Kidney (tissue), 14 donors: ENCODE measurements around the gene COL21A1. TPM values are rescaled to one million over a fixed set of nuclear protein-coding genes. Genes with fewer than 3 reads are reported as not detected.

Experiments used
- DNase-seq, 5 donors: peaks; one replicate each; pipeline ENCODE4 v3.0.0-alpha.2; 2013 to 2020
- FAIRE-seq: peaks from 2 replicates; lab custom pipeline; 2012; peaks lifted over from hg19 to GRCh38; lab: Jason Lieb, UNC
- H3K27ac ChIP-seq, 2 donors: one replicate each; pipeline ENCODE4 v1.7.0; 2013; ENCODE audit warnings: low read depth in 2 of 2, low read length in 2 of 2, inconsistent platforms in 1 of 2
- H3K27me3 ChIP-seq: one replicate; pipeline ENCODE4 v1.7.1; 2013; ENCODE audit warnings: low read length, inconsistent platforms; ENCODE audit not compliant: control insufficient read depth, insufficient read depth
- H3K36me3 ChIP-seq, 3 donors: one replicate each; pipeline versions ENCODE4 v1.7.0 to v1.7.1; 2013; ENCODE audit warnings: low read length in 3 of 3, control low read depth in 1 of 3, inconsistent platforms in 1 of 3; ENCODE audit not compliant: insufficient read depth in 3 of 3, control insufficient read depth in 2 of 3
- H3K4me1 ChIP-seq, 3 donors: one replicate each; pipeline versions ENCODE4 v1.7.0 to v1.7.1; 2013; ENCODE audit warnings: low read length in 3 of 3, inconsistent platforms in 1 of 3, low read depth in 1 of 3; ENCODE audit not compliant: control insufficient read depth in 2 of 3, insufficient read depth in 2 of 3
- H3K4me3 ChIP-seq, 3 donors: one replicate each; pipeline versions ENCODE4 v1.7.0 to v1.8.1; 2013; ENCODE audit warnings: low read length in 3 of 3, control low read depth in 1 of 3, inconsistent platforms in 1 of 3
- H3K9ac ChIP-seq, 3 donors: one replicate each; pipeline versions ENCODE4 v1.7.0 to v1.7.1; 2013; ENCODE audit warnings: low read length in 3 of 3, control low read depth in 1 of 3, inconsistent platforms in 1 of 3
- H3K9me3 ChIP-seq, 3 donors: one replicate each; pipeline versions ENCODE4 v1.7.0 to v1.7.1; 2013; ENCODE audit warnings: low read length in 3 of 3, control low read depth in 1 of 3, inconsistent platforms in 1 of 3; ENCODE audit not compliant: control insufficient read depth in 2 of 3, insufficient read depth in 1 of 3
- intact Hi-C: fragments of 100-400 bp; cut with DNase I; formaldehyde crosslinking; loops from one replicate; pipeline ENCODE4 v1.11.1; 2022
- polyA plus RNA-seq: library from polyadenylated mRNA; stranded (reverse); fragments of 350-450 nt; fragmentation: Illumina TruSeq; extraction: RNeasy Lipid Tissue Mini Kit (QIAGEN cat#74804); gene quantifications from one replicate; pipeline ENCODE4 v1.2.3, GENCODE V29; 2014; ENCODE audit warnings: low read depth, low replicate concordance; ENCODE audit not compliant: insufficient read depth
- total RNA-seq: library from RNA; stranded (reverse); fragmentation: NEBNext Ultra II Directional; extraction: Animal tissue kit (Norgen Biotek cat#: 25700); gene quantifications from one replicate; pipeline ENCODE4 v1.2.1, GENCODE V29; 2021
- TF ChIP-seq, protein P1 (sequence below): IDR thresholded peaks from 3 replicates; pipeline ENCODE4 v1.5.1; 2012; ENCODE audit warnings: mild to moderate bottlenecking, moderate library complexity, borderline replicate concordance; ENCODE audit not compliant: insufficient read depth; ENCODE audit errors: extremely low read depth
- donor health status: control.
- donor health status: control.
- donor health status: control.
- donor health status: control.
- donor health status: control.
- donor health status: DM: yes; HTN: yes; CAD: no.
- donor health status: Normal renal cell carcinoma (clear cell type).

COL21A1 gene
- total and polyA plus RNA-seq, 2 donors from 2014 or later: 1.6 to 3.1 TPM

DNA sequence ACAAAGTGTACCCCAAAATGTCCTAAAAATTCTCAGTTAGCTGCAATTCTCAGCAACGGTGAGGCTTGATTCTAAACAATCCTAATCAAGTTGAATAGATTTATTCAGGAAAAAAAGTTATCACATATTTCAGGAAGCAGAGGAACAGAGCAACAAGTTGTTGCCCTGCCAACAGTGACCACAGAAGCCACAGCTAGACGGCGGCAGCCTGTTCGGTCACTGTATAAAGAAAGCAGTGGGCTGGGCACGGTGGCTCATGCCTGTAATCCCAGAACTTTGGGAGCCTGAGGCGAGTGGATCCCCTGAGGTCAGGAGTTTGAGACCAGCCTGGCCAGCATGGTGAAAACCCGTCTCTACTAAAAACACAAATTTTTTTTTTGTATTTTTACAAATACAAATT, 200.8 kb downstream of the COL21A1 start:
- FAIRE-seq (no peak), DNase-seq (no peak)
- no peaks in the 10 kb centered on the region for H3K27me3 ChIP-seq
- H3K4me3 ChIP-seq: no peak overlapping the region
- no peaks in the 10 kb centered on the region for H3K9me3 ChIP-seq
- H3K4me1 ChIP-seq: no peaks in the 10 kb centered on the region
- intact Hi-C loops: no loop called here
- TF ChIP-seq, protein P1, sequence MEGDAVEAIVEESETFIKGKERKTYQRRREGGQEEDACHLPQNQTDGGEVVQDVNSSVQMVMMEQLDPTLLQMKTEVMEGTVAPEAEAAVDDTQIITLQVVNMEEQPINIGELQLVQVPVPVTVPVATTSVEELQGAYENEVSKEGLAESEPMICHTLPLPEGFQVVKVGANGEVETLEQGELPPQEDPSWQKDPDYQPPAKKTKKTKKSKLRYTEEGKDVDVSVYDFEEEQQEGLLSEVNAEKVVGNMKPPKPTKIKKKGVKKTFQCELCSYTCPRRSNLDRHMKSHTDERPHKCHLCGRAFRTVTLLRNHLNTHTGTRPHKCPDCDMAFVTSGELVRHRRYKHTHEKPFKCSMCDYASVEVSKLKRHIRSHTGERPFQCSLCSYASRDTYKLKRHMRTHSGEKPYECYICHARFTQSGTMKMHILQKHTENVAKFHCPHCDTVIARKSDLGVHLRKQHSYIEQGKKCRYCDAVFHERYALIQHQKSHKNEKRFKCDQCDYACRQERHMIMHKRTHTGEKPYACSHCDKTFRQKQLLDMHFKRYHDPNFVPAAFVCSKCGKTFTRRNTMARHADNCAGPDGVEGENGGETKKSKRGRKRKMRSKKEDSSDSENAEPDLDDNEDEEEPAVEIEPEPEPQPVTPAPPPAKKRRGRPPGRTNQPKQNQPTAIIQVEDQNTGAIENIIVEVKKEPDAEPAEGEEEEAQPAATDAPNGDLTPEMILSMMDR: no peak
- H3K27ac ChIP-seq: no peak overlapping the region
- no peaks in the 10 kb centered on the region for H3K36me3 ChIP-seq
- H3K9ac ChIP-seq: no peak overlapping the region

DNA sequence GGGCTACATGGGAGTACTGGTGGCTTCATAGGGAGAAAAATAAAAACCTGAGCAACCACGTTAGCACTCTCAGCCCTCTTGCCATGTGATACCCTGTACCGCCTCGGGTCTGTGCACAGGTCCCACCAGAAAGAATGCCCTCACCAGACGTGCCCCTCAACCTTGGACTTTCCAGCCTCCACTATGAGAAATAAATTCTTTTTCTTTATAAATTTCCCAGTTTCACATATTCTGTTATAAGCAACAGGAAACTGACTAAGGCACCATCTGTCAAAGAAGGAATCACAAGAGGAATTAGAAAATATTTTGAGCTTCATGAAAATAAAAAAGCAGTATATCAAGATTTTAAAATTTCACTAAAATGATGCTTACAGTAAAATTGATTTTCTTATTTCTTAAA, 203.6 kb downstream of the COL21A1 start:
- H3K36me3 ChIP-seq: no peaks in the 10 kb centered on the region
- DNase-seq: no peak
- TF ChIP-seq, protein P1: no peak
- H3K27ac ChIP-seq: no peak overlapping the region
- FAIRE-seq: no peak
- intact Hi-C loops: no loop called here
- no peak overlapping the region for H3K9ac ChIP-seq
- H3K4me1 ChIP-seq: no peaks in the 10 kb centered on the region
- H3K27me3 ChIP-seq: no peaks in the 10 kb centered on the region
- no peak overlapping the region for H3K4me3 ChIP-seq
- no peaks in the 10 kb centered on the region for H3K9me3 ChIP-seq

DNA sequence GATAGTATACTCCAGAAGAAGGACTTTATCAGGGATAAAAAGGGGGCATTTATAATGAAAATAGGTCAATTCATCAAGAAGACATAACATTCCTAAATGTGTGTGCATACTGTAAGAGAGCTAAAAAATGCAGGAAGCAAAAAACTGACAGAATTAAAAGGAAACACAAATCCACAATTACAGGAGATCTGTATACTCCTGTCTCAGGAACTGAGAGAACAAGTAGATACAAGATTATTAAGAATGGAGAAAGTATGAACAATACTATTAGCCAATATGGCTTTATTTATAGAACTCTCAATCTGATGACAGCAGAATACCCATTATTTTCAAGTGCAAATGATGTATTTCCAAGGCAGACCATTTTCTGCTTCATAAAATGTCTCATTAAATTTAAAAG, 204.3 kb downstream of the COL21A1 start:
- Histone ChIP-seq H3K27ac (no peak overlapping the region), H3K36me3 (no peaks in the 10 kb centered on the region), H3K9me3 (no peaks in the 10 kb centered on the region), H3K9ac (no peak overlapping the region), H3K4me3 (no peak overlapping the region), H3K27me3 (no peaks in the 10 kb centered on the region), H3K4me1 (no peaks in the 10 kb centered on the region)
- TF ChIP-seq, protein P1: no peak
- FAIRE-seq: no peak
- DNase-seq: no peak
- intact Hi-C loops: no loop called here

DNA sequence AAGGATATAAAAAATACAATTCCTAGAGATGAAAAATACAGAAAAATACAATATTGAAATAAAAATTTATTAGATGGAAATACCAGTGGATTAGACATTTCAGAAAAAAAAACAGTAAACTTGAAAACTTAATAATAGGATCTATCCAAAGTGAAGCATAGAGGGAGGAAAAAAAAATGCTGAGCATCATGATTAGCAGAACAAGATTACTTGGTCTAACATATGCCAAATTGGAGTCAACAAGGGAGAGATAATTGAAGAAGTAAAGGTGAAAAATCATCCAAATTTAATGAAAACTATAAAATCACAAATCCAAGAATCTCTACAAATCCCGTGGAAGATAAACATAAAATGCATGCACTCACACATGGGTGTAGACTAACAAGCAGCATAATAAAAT, 205.8 kb downstream of the COL21A1 start:
- Histone ChIP-seq H3K27me3 (no peaks in the 10 kb centered on the region), H3K9ac (no peak overlapping the region), H3K4me3 (no peak overlapping the region), H3K4me1 (no peaks in the 10 kb centered on the region), H3K9me3 (no peaks in the 10 kb centered on the region), H3K27ac (no peak overlapping the region), H3K36me3 (no peaks in the 10 kb centered on the region)
- TF ChIP-seq, protein P1: no peak
- intact Hi-C loops: no loop called here
- FAIRE-seq (no peak), DNase-seq (no peak)
